Lung (tissue), 12 donors: ENCODE results near the gene HPSE2. TPM values are rescaled to one million over a fixed set of nuclear protein-coding genes. Genes with fewer than 3 reads are reported as not detected.

Experiments
- ATAC-seq: fragments of 200-7000 bp; cut with Tn5 transposase; one replicate; pipeline ENCODE4 v1.9.1; 2020; ENCODE audit warnings: moderate number of reproducible peaks; ENCODE audit not compliant: insufficient read depth, low FRiP score
- DNase-seq, 3 donors: peaks; one replicate each; pipeline ENCODE4 v3.0.0-alpha.2; 2013 to 2017
- H3K27ac ChIP-seq, 2 donors: one replicate each; pipeline ENCODE4 v1.5.1; 2013; ENCODE audit warnings: mild to moderate bottlenecking in 2 of 2, moderate library complexity in 2 of 2, control low read depth in 1 of 2, inconsistent platforms in 1 of 2, low read depth in 1 of 2, low read length in 1 of 2
- H3K27me3 ChIP-seq, 3 donors: one replicate each; pipeline ENCODE4 v1.5.1; 2013; ENCODE audit warnings: low read length in 2 of 3; ENCODE audit not compliant: control insufficient read depth in 3 of 3, insufficient read depth in 3 of 3
- H3K36me3 ChIP-seq, 4 donors: one replicate each; pipeline ENCODE4 v1.5.1; 2013; ENCODE audit warnings: low read length in 4 of 4, mild to moderate bottlenecking in 1 of 4, moderate library complexity in 1 of 4; ENCODE audit not compliant: control insufficient read depth in 4 of 4, insufficient read depth in 4 of 4
- H3K4me1 ChIP-seq, 5 donors: one replicate each; pipeline ENCODE4 v1.5.1; 2013; ENCODE audit warnings: low read length in 5 of 5, mild to moderate bottlenecking in 2 of 5, moderate library complexity in 1 of 5; ENCODE audit not compliant: control insufficient read depth in 5 of 5, insufficient read depth in 5 of 5
- H3K4me3 ChIP-seq: one replicate; pipeline ENCODE4 v1.5.1; 2013; ENCODE audit warnings: mild to moderate bottlenecking, control low read depth, moderate library complexity
- H3K9ac ChIP-seq, 2 donors: one replicate each; pipeline ENCODE4 v1.5.1; 2013; ENCODE audit warnings: low read length in 2 of 2, control low read depth in 1 of 2; ENCODE audit not compliant: insufficient read depth in 1 of 2
- H3K9me3 ChIP-seq, 4 donors: one replicate each; pipeline ENCODE4 v1.5.1; 2013; ENCODE audit warnings: low read length in 3 of 4, mild to moderate bottlenecking in 1 of 4, moderate library complexity in 1 of 4; ENCODE audit not compliant: control insufficient read depth in 4 of 4, insufficient read depth in 3 of 4
- whole genome bisulfite sequencing, 2 donors: extraction: QIAGEN DNeasy Blood & Tissue Kit; methylation state at CpG; one replicate each; pipeline ENCODE4 v1.1.7; 2013; 5-methylcytosine and 5-hydroxymethylcytosine counted together
- polyA plus RNA-seq, 2 donors: library from polyadenylated mRNA; stranded (reverse); fragments of 200-250 nt; gene quantifications; one replicate each; pipeline ENCODE4 v1.2.1, GENCODE V29; 2013
- total RNA-seq, 2 donors: library from RNA; depleted of rRNA in 1 of 2; stranded (reverse); fragments of >200 nt in 1 of 2; gene quantifications; one replicate each; pipeline ENCODE4 v1.2.1, GENCODE V29; 2014 to 2021
- TF ChIP-seq, protein P1 (sequence below): IDR thresholded peaks from 2 replicates; pipeline ENCODE4 v1.5.1; 2012; ENCODE audit warnings: mild to moderate bottlenecking; ENCODE audit errors: control extremely low read depth, extremely low read depth
- donor health status: control.
- donor health status: control.
- donor health status: Bipolar disorder and iron deficiency.
- donor health status: healthy.
- donor health status: DM: yes; HTN: yes; CAD: no.

The HPSE2 gene
- total and polyA plus RNA-seq, 4 donors, result 0.32 to 47.3 (median 1.9) TPM

DNA sequence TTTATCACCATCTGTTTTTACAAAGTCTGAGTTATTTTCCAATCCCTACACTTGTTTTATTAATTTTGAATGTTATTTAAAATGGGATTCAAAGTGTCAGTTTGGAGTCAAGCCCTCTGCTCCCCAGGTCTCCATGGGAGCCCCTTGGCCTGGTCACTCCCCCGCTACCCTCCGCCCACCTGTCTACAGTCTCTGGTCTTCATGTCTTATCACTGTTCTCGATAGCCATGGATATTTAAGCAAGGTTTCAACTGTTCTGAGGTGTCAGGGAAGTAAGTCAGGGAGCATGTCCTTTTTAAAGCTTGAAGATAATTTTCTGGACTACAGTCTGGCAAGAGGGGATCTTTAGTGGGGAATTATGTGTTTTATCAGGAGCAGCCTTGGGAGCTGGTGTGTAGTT lies 769.8 kb downstream of the HPSE2 start:
- H3K9me3 ChIP-seq, result no peaks in the 10 kb centered on the region
- H3K27ac ChIP-seq, result no peak overlapping the region
- no peaks in the 10 kb centered on the region for H3K36me3 ChIP-seq
- H3K9ac ChIP-seq, result no peak overlapping the region
- TF ChIP-seq, protein P1, sequence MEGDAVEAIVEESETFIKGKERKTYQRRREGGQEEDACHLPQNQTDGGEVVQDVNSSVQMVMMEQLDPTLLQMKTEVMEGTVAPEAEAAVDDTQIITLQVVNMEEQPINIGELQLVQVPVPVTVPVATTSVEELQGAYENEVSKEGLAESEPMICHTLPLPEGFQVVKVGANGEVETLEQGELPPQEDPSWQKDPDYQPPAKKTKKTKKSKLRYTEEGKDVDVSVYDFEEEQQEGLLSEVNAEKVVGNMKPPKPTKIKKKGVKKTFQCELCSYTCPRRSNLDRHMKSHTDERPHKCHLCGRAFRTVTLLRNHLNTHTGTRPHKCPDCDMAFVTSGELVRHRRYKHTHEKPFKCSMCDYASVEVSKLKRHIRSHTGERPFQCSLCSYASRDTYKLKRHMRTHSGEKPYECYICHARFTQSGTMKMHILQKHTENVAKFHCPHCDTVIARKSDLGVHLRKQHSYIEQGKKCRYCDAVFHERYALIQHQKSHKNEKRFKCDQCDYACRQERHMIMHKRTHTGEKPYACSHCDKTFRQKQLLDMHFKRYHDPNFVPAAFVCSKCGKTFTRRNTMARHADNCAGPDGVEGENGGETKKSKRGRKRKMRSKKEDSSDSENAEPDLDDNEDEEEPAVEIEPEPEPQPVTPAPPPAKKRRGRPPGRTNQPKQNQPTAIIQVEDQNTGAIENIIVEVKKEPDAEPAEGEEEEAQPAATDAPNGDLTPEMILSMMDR, result no peak
- ATAC-seq (no peak), DNase-seq (no peak)
- no peaks in the 10 kb centered on the region for H3K27me3 ChIP-seq
- 91 to 95% methylated on average over 3 of the region's 3 CpGs for WGBS, 2 donors
- peaks cover 0 to 4% (median 1%) of the 10 kb centered on the region in 5 donors for H3K4me1 ChIP-seq
- no peak overlapping the region for H3K4me3 ChIP-seq

DNA sequence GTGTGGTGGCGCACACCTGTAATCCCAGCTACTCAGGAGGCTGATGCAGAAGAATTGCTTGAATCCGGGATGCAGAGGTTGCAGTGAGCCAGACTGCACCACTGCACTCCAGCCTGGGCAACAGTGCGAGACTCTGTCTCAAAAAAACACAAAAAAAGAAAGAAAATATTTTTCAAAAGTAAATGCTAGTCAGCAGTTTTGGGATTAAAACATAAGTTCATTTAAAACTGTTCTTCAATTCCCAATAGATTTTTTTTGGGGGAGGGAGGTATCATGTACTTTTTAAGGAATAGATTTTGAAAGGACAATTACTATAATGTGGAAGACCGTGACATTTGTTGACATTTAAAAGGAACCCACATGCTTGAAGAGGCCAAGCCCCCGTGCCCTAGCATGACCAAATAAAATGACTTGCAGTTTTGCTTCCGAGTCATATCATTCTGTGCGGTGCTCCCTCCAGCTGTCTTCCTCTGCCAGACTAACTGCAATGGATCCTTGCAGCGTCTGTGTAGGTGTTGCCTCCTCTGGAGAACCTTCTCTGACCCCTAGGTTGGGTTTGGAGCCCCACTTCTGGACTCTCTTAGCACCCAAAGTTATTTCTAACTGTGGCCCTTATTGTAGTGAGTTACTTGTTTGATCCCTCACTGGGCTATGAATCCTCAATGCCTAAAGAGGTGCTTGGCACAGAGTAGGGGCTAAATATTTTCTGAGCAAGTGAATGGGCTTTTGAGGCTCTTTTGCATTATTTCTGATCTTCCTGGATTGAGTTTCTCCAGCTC lies 771.5 kb downstream of the HPSE2 start:
- no peaks in the 10 kb centered on the region for H3K9me3 ChIP-seq
- TF ChIP-seq, protein P1, result no peak
- 48 to 62% methylated on average over 8 of the region's 8 CpGs for WGBS, 2 donors
- peaks cover 0 to 9% (median 3%) of the 10 kb centered on the region in 5 donors for H3K4me1 ChIP-seq
- DNase-seq, result no peak
- H3K27ac ChIP-seq, result no peak overlapping the region
- no peak overlapping the region for H3K4me3 ChIP-seq
- H3K27me3 ChIP-seq, result no peaks in the 10 kb centered on the region
- H3K9ac ChIP-seq, result no peak overlapping the region
- H3K36me3 ChIP-seq, result no peaks in the 10 kb centered on the region
- ATAC-seq, result no peak

DNA sequence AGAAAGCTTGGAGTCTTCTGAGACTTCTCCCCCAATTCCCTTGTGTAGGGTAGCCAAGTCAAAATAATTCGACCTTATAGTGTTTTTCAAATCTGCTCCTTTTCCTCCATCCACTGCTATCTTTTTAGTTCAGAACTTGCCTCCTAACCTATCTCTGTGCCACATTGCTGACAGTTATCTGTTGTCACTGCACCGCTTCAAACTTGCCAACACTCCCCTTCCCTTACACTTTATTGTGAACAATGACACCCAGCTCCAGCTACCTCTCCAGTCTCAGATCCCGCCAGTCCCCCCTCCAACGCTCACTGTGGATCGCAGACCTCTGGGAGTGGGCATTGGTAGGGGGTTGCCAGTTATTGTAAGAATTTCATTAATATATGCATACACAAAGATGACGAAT lies 772.6 kb downstream of the HPSE2 start:
- Histone ChIP-seq H3K4me1 (peaks cover 0 to 9% (median 3%) of the 10 kb centered on the region in 5 donors), H3K4me3 (no peak overlapping the region), H3K36me3 (no peaks in the 10 kb centered on the region), H3K9me3 (no peaks in the 10 kb centered on the region), H3K27me3 (no peaks in the 10 kb centered on the region), H3K9ac (no peak overlapping the region), H3K27ac (peak overlapping the region in 1 of 2 donors; percentile 10)
- WGBS, 2 donors, result 91% methylated on average over 6 of the region's 6 CpGs
- no peak for DNase-seq
- no peak for ATAC-seq
- TF ChIP-seq, protein P1, result no peak

DNA sequence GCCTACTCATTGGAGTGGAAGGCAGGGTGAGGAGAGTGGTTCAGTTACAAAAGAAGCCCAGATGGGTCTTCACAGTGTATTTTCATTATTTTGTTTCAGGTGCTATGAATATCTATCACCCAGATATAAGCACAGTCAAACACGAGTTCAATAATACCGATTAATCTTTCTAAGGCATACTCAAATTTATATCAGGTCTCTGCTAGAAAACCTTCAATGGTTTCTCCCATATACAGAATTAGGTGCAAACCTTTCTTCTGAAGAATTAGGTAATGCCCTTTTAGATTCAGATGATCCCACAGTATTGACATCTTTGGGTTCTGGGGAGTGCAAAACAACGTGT lies 774.2 kb downstream of the HPSE2 start:
- Histone ChIP-seq H3K27me3 (no peaks in the 10 kb centered on the region), H3K36me3 (no peaks in the 10 kb centered on the region), H3K9me3 (no peaks in the 10 kb centered on the region), H3K4me1 (peaks cover 0 to 9% (median 3%) of the 10 kb centered on the region in 5 donors), H3K4me3 (no peak overlapping the region), H3K9ac (no peak overlapping the region), H3K27ac (peak overlapping the region in 1 of 2 donors; percentile 76)
- ATAC-seq (no peak), DNase-seq (no peak)
- WGBS, 2 donors, result 95 to 97% methylated on average over 3 of the region's 3 CpGs
- TF ChIP-seq, protein P1, result no peak
